Activated T-cell treated with anti-CD3 and anti-CD28 coated beads for 24 hours (primary cell): ENCODE results near the gene POLDIP2.

Experiments used
- DNase-seq: peaks from one replicate; pipeline ENCODE4 v3.0.0-alpha.2; 2020; ENCODE audit warnings: low read depth

The POLDIP2 gene

DNA sequence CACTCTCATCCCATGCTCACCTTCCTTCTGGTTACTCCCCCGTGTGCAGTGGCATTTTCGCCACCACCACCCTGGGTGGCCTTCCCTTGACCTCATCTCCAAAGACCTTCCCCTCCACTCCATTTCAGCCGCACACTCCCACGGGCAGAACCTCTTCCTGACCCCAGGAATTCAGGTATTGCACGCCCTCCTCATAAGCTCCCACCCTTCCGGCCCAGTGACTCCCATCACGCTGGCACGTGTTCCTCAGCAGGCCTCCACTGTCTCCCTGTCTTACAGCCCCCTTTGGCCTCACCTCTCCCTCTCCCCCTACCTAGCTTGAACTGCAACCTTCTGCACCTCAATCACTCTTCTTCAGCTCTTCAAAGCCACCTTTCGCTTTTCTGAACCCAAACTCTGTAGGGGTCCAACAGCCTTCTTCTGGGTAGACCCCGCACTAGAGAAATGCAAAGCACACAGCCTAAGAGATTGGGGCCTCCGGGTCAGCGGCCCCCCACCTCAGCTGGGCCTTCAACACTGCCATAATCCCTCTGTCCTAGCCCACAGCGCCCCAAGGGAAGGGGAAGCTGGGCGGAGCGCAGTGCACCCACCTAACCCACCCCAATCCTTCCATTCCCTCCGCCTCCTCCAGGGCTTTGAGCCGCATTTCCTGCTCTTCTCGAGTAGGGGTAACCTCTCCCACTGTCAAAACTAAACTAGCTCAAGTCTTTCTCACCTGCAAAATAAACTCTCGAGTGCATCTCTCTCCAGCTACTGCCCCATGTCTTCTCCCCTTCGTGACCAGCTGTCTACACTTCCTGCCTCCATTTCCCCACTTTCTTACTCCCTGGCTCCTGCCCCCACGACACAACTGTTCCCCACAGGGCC lies 40.0 kb downstream of the POLDIP2 start:
- DNase-seq: no peak

GRCh38 chr17:28315846-28316705 lies 41.3 kb downstream of the POLDIP2 start:
- DNase-seq: no peak

DNA sequence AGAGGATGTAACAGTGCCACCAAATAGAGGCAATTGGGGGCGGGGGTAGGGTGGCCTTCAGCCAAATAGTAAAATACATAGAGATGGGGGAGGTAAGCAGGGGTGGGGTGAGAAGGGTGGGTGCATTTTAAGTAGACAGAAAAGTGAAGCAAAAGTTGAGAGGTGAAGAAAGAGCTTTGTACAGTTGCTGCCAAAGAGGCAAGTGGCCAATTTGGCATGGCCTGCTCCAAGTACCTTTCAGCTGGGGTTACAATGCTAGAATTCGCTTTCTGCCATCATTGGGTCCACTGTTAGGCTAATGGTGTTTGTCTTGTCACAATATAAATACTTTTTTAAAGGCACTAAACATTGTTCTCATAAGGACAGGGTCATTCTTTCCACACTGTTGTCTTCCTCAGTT lies 43.5 kb downstream of the POLDIP2 start:
- no peak for DNase-seq

DNA sequence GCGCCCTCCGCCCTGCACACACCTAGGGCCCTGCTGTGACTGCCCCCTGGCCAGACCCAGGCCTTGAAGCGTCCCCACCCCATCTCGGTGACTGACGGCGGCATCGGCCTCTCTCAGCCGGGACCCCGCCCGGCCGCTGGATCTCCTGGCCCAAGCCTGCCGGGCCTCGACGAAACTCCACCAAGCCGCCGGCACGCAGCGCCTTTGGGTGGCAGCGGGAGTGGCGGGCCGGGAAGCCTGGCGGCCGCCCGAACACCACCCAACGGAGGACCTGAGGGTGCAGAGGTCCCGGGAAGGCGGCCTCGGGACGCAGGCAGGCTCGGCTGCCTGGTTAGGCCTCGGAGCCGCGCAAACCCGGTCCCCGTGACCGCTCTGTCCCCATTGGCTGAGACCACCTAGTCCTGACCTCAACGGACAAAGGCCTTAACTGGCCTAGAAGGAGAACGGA lies 50.3 kb downstream of the POLDIP2 start:
- no peak for DNase-seq

DNA sequence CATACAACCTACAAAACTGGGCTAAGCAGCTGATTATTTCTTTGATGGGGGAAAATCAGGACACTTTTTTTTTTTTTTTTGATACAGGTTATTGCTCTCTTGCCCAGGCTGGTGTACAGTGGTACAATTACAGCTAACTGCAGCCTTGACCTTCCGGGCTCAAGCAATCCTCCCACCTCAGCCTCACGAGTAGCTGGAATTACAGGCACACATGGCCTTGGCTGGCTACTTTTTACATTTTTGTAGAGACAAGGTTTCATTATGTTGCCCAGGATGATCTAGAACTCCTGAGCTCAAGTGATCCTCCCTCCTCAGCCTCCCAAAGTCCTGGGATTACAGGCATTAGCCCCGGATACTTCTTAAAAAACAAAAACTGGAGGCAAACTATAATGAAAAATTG lies 58.9 kb downstream of the POLDIP2 start:
- no peak for DNase-seq
